ENCODE measurements around the gene SH2D3A.
"Not testable (repeated sequence)": the region's sequence is repeated elsewhere in the genome, so short reads cannot be mapped to it uniquely, and the experiment has no call there.

Gene SH2D3A

DNA sequence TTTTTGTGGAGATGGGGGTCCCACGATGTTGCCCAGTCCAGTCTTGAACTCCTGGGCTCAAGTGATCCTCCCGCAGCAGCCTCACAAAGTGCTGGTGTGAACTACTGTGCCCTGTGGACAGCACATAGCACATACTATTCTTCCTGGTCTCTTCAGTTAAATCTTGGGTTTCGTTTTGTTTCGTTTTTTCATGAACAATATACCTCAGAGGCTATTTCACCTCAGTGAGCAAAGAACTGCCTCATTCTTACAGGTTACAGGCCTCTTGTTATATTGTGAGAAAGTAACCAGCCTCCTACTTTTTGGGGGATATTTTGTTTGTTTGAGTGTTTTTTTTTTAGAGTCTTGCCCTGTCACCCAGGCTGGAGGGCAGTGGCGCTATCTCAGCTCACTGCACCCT, 45.5 kb downstream of the SH2D3A start:
- no peak for DNase-seq (ENCODE audit: low spot score)

DNA sequence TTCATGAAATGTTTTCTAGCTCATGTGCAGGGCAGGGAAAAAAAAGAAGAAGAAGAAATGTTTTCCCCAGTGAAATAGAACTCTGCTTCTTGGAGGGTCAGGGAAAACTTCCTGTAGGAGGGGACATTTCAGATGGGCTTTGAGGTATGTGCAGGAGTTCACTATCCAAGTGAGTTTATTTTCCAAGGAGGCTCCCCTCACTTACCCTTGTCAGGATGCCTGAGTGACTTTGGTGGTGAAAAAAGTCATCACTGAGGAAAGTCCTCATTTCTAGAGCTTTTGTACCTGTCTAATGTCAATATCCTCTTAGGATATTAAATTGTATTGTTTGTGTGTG, 46.1 kb downstream of the SH2D3A start:
- DNase-seq (ENCODE audit: low spot score): no peak

- no peak for DNase-seq (ENCODE audit: low spot score)
These were observed 46.7 kb downstream of the SH2D3A start, which contains the start of gene C3 for GRCh38 chr19:6720369-6721137. C3 (minus strand) TSS chr19:6720650; CDS start chr19:6720589, 61 bp downstream.

DNA sequence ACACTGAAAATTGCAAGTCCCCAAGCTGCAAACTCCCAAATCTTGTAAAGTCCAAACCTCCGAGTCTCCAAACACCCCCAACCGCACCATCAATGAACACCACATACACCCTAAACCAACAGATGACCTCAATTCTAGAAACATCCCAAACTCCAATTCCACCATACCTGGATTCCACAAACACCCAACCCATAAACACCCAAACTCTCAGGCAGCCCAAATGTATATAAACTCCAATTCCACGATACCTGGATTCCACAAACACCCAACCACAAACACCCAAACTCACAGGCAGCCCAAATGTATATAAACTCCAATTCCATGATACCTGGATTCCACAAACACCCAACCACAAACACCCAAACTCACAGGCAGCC, 47.3 kb downstream of the SH2D3A start:
- DNase-seq (ENCODE audit: low spot score): no peak

DNA sequence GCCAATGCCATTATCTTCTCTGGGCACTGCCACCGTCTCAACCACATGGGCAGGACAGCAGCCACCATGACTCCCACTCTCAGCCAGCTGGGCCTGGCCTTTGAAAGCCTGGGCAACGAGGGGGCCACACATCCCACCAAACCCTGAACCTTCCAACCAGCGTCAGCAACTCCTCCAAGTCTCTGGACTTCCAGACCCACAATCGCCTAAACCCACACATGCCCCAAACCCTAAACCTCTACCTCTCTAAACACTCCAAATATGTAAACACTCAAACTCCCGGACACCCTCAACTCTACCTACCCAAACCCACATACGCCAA, 47.7 kb downstream of the SH2D3A start:
- no peak for DNase-seq (ENCODE audit: low spot score)

- DNase-seq (ENCODE audit: low spot score): peak; percentile 87
These were observed 48.3 kb downstream of the SH2D3A start for GRCh38 chr19:6718741-6719539.

GRCh38 chr19:6718111-6718740, 49.0 kb downstream of the SH2D3A start:
- DNase-seq (ENCODE audit: low spot score): no peak

GRCh38 chr19:6717441-6717971, 49.7 kb downstream of the SH2D3A start:
- DNase-seq (ENCODE audit: low spot score): no peak

GRCh38 chr19:6717036-6717435, 50.2 kb downstream of the SH2D3A start:
- no peak for DNase-seq (ENCODE audit: low spot score)

DNA sequence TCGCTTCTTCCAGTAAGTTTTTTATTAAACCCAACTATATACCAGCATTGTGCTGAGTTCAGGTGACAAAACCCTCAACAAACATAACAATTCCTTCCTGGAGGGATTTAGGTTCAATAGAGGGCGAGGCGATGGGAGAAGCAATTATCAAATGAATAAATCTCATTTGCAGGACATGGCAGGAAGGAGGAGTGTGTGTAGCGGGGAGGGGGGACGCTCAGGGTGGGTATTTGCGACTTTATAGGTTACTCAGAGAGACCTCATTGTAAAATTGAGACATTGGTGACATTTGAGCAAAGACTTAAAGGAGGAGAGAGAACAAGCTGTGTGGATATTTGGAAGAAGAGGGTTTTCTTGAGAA, 50.6 kb downstream of the SH2D3A start:
- DNase-seq (ENCODE audit: low spot score): no peak

- DNase-seq (ENCODE audit: low spot score): no peak
These were observed 52.3 kb downstream of the SH2D3A start for GRCh38 chr19:6714749-6715555.

DNA sequence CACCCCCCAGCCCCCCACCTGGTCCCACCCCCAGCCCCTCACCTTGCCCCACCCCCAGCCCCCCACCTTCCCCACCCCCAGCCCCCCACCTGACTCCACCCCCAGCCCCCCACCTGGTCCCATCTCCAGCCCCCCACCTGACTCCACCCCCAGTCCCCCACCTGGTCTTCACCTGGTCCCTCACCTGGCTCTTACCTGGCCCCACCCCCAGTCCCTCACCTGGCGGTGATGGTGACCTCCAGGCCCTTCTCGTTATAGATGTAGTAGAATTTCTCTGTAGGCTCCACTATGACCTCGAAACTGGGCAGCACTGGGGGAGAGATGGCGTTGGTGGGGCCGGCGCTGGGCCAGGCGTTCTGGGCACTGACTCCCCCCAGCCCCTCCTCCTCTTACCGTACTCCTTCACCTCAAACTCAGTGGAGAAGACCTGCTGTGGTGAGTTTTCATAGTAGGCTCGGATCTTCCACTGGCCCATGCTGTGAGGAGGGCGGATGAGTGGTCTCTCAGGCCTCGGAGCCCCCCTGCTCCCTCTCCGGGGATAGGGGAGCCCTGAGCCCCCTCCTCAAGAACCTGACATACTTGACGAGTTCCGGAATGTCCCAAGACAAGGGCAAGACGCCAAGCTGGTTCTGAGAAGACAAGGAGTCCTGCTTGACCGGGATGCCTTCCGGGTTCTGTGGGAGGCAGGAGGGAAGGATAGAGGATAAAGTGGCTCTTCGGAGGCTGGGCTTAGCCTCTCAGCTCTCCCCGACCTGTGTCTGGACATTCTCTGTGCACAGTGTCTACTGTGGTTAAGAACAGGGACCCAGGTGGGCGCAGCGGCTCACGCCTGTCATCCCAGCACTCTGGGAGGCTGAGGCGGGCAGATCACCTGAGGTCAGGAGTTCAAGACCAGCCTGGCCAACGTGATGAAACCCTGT, 53.2 kb downstream of the SH2D3A start:
- no peak for DNase-seq (ENCODE audit: low spot score)

GRCh38 chr19:6712692-6713670, 54.3 kb downstream of the SH2D3A start:
- no peak for DNase-seq (ENCODE audit: low spot score)

DNA sequence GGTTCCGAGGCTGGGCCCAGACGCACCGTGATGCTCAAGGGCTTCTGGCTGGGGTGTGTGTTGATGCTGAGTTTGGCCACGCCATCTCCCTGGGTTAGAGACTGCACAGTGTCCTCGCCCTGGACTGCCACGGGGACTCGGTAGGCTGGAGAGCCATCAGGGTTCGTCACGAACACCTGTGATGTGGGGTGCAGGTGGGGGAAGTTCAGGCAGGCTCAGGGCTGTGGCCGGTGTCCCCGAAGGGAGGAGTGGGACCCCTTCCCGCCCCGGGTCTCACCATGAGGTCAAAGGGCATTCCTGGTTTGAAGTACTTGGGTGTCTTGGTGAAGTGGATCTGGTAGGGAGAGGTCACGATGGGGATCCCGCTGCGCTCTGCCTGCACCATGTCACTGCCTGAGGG, 55.0 kb downstream of the SH2D3A start:
- no peak for DNase-seq (ENCODE audit: low spot score)

DNA sequence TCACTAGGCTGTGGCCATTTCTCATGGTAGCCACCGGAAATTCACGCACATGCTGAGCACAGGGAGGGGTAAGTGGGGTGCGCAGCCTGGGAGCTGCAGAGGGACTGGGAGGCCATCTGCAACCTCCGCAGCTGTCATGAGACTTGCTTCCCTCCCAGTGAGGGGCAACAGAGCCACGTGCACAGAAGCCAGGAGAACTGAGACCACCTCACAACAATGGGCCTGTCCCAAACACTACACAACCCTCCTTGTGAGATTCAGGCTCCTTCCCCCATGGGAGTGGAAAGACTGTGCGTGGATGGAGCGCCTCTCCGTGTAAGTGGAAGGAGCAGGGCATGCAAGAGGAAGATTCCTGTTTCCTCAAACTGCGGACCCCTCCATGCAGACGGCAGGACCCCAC, 55.6 kb downstream of the SH2D3A start:
- no peak for DNase-seq (ENCODE audit: low spot score)

GRCh38 chr19:6711078-6711361, 56.2 kb downstream of the SH2D3A start:
- DNase-seq (ENCODE audit: low spot score): no peak

DNA sequence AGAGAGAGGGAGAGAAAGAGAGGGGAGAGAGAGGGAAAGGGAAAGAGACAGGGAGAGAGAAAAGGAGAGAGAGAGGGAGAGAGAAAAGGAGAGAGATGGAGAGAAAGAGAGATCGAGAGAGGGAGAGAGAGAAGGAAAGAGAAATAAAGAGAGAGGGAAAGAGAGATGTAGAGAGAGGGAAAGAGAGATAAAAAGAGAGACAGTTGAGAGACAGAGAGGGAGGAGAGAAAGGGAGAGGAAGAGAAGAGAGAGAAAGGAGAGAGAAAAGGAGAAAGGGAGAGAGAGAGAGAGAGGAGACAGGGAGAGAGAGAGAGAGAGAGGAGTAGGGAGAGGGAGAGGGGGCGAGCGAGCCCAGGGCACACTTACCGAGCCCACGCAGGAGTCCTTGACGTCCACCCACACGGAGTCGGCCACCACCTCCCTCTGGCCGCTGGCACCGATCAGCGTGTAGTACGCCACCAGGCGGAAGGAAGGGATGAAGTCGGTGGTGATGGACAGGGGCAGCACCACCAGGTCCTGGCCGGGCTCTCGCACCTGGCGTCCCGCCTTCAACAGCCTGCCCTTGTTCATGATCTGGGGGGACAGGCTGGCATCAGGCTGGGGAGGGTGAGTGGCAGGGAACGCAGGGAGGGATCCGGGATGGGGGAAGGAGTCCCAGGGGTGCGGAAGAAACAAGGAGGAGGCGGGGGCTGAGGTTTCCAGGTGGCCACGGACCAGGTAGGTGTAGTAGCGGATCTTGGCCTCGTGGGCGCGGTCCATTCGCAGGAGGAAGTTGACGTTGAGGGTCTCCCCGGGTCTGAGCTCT, 56.8 kb downstream of the SH2D3A start:
- no peak for DNase-seq (ENCODE audit: low spot score)

DNA sequence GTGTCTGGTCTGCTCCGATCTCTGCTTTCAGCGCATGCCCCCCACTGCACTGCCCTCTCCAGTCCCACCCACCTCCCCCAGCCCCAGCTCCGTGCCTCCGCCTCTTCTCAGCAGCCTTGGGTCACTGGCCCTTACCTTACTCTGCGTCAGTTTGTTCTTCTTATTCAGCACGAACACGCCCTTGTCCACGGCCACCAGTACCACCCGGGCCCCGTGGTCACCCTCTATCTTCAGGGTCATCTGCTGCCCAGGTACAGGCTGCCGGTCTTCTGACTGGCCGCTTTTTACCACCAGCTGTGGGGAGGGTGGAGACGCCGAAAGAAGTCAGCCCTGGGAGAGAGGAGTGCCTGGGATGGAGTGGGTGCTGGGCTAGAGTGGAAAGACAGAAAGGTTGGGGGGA, 57.7 kb downstream of the SH2D3A start:
- DNase-seq (ENCODE audit: low spot score): no peak

GRCh38 chr19:6708913-6709312, 58.3 kb downstream of the SH2D3A start:
- not testable (repeated sequence) for DNase-seq (ENCODE audit: low spot score)

Data from COLO829 (cell line).